ENCODE data around the gene PRUNE2.

DNA sequence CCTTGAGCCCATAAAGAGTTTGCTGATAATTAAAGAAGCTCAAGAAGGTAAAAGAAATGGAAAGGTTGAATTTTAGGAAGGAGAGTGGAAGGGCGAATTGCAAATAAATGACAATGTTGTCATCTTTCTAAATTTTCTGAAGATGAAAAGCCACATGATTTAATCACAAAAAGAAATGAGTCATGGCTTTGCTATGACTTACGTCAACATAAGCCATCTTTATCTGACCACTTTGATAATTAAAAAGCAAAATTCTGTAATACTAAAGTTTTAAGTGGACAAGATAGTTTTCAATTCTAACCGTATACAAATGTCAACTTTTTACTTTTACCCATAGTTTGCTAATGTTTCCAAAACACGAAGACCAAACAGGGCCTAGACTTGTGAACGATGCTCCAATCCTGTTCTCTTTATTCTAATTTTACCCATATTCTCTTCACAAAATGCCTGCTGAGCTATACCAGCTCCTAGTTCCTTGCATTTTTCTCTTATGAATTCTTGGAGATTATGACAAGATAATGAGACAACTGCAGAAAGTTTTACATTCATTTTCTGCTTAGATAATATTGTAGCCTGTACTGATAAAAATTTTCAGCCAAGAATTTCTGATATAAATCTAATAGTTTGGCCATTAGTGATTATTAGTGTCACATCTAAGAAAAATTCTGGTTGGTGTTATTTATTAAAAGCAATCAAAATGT lies 21.8 kb upstream of the PRUNE2 start:
- TF ChIP-seq, protein P1, sequence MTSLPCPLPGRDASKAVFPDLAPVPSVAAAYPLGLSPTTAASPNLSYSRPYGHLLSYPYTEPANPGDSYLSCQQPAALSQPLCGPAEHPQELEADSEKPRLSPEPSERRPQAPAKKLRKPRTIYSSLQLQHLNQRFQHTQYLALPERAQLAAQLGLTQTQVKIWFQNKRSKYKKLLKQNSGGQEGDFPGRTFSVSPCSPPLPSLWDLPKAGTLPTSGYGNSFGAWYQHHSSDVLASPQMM (CRISPR knock-in tag; IDR thresholded peaks at IDR 0.05): no peak
- TF ChIP-seq, protein P2, sequence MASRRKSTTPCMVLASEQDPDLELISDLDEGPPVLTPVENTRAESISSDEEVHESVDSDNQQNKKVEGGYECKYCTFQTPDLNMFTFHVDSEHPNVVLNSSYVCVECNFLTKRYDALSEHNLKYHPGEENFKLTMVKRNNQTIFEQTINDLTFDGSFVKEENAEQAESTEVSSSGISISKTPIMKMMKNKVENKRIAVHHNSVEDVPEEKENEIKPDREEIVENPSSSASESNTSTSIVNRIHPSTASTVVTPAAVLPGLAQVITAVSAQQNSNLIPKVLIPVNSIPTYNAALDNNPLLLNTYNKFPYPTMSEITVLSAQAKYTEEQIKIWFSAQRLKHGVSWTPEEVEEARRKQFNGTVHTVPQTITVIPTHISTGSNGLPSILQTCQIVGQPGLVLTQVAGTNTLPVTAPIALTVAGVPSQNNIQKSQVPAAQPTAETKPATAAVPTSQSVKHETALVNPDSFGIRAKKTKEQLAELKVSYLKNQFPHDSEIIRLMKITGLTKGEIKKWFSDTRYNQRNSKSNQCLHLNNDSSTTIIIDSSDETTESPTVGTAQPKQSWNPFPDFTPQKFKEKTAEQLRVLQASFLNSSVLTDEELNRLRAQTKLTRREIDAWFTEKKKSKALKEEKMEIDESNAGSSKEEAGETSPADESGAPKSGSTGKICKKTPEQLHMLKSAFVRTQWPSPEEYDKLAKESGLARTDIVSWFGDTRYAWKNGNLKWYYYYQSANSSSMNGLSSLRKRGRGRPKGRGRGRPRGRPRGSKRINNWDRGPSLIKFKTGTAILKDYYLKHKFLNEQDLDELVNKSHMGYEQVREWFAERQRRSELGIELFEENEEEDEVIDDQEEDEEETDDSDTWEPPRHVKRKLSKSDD (conservative IDR thresholded peaks at IDR 0.05; ENCODE audit: low read length): no peak
- TF ChIP-seq MXI1 (IDR thresholded peaks at IDR 0.05; ENCODE audit: low read depth, low read length): no peak
- TF ChIP-seq BHLHE40 (IDR thresholded peaks at IDR 0.05; ENCODE audit: low read length): no peak
- no peak for TF ChIP-seq TCF7 (IDR thresholded peaks at IDR 0.05; ENCODE audit: borderline replicate concordance)
- TF ChIP-seq, protein P3, sequence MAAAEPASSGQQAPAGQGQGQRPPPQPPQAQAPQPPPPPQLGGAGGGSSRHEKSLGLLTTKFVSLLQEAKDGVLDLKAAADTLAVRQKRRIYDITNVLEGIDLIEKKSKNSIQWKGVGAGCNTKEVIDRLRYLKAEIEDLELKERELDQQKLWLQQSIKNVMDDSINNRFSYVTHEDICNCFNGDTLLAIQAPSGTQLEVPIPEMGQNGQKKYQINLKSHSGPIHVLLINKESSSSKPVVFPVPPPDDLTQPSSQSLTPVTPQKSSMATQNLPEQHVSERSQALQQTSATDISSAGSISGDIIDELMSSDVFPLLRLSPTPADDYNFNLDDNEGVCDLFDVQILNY (CRISPR knock-in tag; IDR thresholded peaks at IDR 0.05): no peak

All from K562 (cell line).